Neural progenitor cell (in vitro differentiated cells): ENCODE results near the gene GUCD1. TPM values are rescaled to one million over a fixed set of nuclear protein-coding genes. Genes with fewer than 3 reads are reported as not detected.

Experiments used
- DNase-seq: peaks from one replicate; pipeline ENCODE4 v3.0.0-alpha.2; 2016; ENCODE audit warnings: low spot score
- H2AFZ ChIP-seq: fragments of 200-600 bp; sonication (generic); replicated peaks from 2 replicates; pipeline ENCODE4 v1.6.1; 2016; ENCODE audit warnings: antibody characterized with exemption
- H3F3A ChIP-seq: fragments of 200-600 bp; sonication (generic); 2 replicates; pipeline ENCODE4 v1.6.1; 2016; ENCODE audit warnings: antibody characterized with exemption, low read depth
- H3K27ac ChIP-seq: fragments of 200-600 bp; sonication (generic); 2 replicates; pipeline ENCODE4 v1.5.1; 2016; ENCODE audit warnings: mild to moderate bottlenecking
- H3K27me3 ChIP-seq: fragments of 200-600 bp; sonication (generic); 2 replicates; pipeline ENCODE4 v1.6.1; 2016; ENCODE audit warnings: mild to moderate bottlenecking, moderate library complexity
- H3K36me3 ChIP-seq: fragments of 200-600 bp; sonication (generic); 2 replicates; pipeline ENCODE4 v1.5.1; 2016
- H3K4me1 ChIP-seq: fragments of 200-600 bp; sonication (generic); 2 replicates; pipeline ENCODE4 v1.6.1; 2016; ENCODE audit warnings: mixed run types
- H3K4me2 ChIP-seq: fragments of 200-600 bp; sonication (generic); 2 replicates; pipeline ENCODE4 v1.6.1; 2016
- H3K4me3 ChIP-seq: fragments of 200-600 bp; sonication (generic); 2 replicates; pipeline ENCODE4 v1.5.1; 2016
- H3K79me2 ChIP-seq: fragments of 200-600 bp; sonication (generic); 2 replicates; pipeline ENCODE4 v1.6.1; 2016; ENCODE audit warnings: low read depth
- H3K9ac ChIP-seq: fragments of 200-600 bp; sonication (generic); 2 replicates; pipeline ENCODE4 v1.6.1; 2016
- H3K9me3 ChIP-seq: fragments of 200-600 bp; sonication (generic); 2 replicates; pipeline ENCODE4 v1.5.1; 2016; ENCODE audit warnings: low read depth
- H4K20me1 ChIP-seq: fragments of 200-600 bp; sonication (generic); 2 replicates; pipeline ENCODE4 v1.6.1; 2016; ENCODE audit warnings: low read depth
- H3K27ac Mint-ChIP-seq: 3 replicates; pipeline ENCODE4 v1.8.0; 2021; ENCODE audit warnings: mixed read lengths
- H3K27me3 Mint-ChIP-seq: 2 replicates; pipeline ENCODE4 v1.8.0; 2022; ENCODE audit warnings: low read depth, mild to moderate bottlenecking, inconsistent platforms, moderate library complexity, mixed read lengths; ENCODE audit not compliant: insufficient read depth
- H3K36me3 Mint-ChIP-seq: 3 replicates; pipeline ENCODE4 v1.8.0; 2021; ENCODE audit warnings: mixed read lengths
- H3K4me1 Mint-ChIP-seq: 3 replicates; pipeline ENCODE4 v1.8.0; 2021; ENCODE audit warnings: mixed read lengths
- H3K4me3 Mint-ChIP-seq: 3 replicates; pipeline ENCODE4 v1.8.0; 2021; ENCODE audit warnings: mild to moderate bottlenecking, moderate library complexity, mixed read lengths
- H3K9me3 Mint-ChIP-seq: 3 replicates; pipeline ENCODE4 v1.8.0; 2020; ENCODE audit warnings: mixed read lengths
- CTCF ChIP-seq: fragments of 200-600 bp; sonication (generic); IDR thresholded peaks from 2 replicates; pipeline ENCODE4 v1.5.1; 2017; ENCODE audit warnings: antibody characterized with exemption, mild to moderate bottlenecking
- EZH2 ChIP-seq: fragments of 200-600 bp; sonication (generic); IDR thresholded peaks from 2 replicates; pipeline ENCODE4 v1.6.1; 2017; ENCODE audit warnings: antibody characterized with exemption, mild to moderate bottlenecking, moderate library complexity
- EZH2phosphoT487 ChIP-seq: fragments of 200-600 bp; sonication (generic); IDR thresholded peaks from 2 replicates; pipeline ENCODE4 v1.6.1; 2017; ENCODE audit warnings: antibody characterized with exemption
- total RNA-seq: library from RNA; depleted of rRNA; stranded (reverse); fragments of >200 nt; gene quantifications from 2 replicates; pipeline ENCODE4 v1.2.3, GENCODE V29; 2015; ENCODE audit warnings: low replicate concordance

The GUCD1 gene
- total RNA-seq, 1 donor from 2014 or later: 31.0 TPM

- no peaks in the 10 kb centered on the region for H3K36me3 Mint-ChIP-seq
- Histone ChIP-seq H3K79me2 (no peaks in the 10 kb centered on the region), H3K4me2 (no peak overlapping the region), H3K36me3 (no peaks in the 10 kb centered on the region), H3K27me3 (no peaks in the 10 kb centered on the region), H2AFZ (no peak overlapping the region), H3K9me3 (no peaks in the 10 kb centered on the region), H3K27ac (no peak overlapping the region), H3K4me3 (no peak overlapping the region), H3K9ac (no peak overlapping the region), H4K20me1 (no peaks in the 10 kb centered on the region), H3F3A (no peaks in the 10 kb centered on the region), H3K4me1 (no peaks in the 10 kb centered on the region)
- H3K4me3 Mint-ChIP-seq: no peak overlapping the region
- TF ChIP-seq EZH2phosphoT487 (no peak), EZH2 (no peak), CTCF (no peak)
- H3K9me3 Mint-ChIP-seq: no peaks in the 10 kb centered on the region
- no peak for DNase-seq
- peaks cover 2% of the 10 kb centered on the region for H3K27me3 Mint-ChIP-seq
- H3K27ac Mint-ChIP-seq: no peak overlapping the region
- peaks cover 4% of the 10 kb centered on the region for H3K4me1 Mint-ChIP-seq
Measured at GRCh38 chr22:24529898-24530297, 25.0 kb downstream of the GUCD1 start.

DNA sequence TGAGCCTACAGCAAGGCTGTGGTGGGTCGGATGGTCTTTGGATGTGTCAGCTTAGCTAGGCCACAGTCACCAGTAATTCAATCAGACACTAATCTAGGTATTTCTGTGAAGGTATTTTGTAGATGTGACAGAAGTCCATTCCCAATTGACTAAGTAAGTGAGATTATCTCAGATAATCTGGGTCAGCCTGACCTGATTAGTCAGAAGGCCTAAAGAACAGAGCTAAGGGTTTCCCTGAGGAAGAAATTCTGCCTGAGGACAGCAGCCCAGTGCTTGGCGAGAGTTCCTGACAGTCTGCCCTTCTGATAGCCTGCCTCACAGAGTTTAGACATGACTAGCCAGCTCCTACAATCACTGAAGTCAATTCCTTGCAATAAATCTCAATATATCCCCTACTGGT lies 28.7 kb downstream of the GUCD1 start:
- Mint-ChIP-seq H3K9me3 (no peaks in the 10 kb centered on the region), H3K4me1 (peaks cover 7% of the 10 kb centered on the region), H3K4me3 (no peak overlapping the region), H3K27ac (no peak overlapping the region), H3K27me3 (peaks cover 8% of the 10 kb centered on the region), H3K36me3 (no peaks in the 10 kb centered on the region)
- no peaks in the 10 kb centered on the region for H3K79me2 ChIP-seq
- H3K4me3 ChIP-seq: no peak overlapping the region
- TF ChIP-seq CTCF (no peak), EZH2 (no peak), EZH2phosphoT487 (no peak)
- no peak overlapping the region for H3K27ac ChIP-seq
- no peak overlapping the region for H3K9ac ChIP-seq
- H3K9me3 ChIP-seq: no peaks in the 10 kb centered on the region
- H3K27me3 ChIP-seq: no peaks in the 10 kb centered on the region
- H4K20me1 ChIP-seq: no peaks in the 10 kb centered on the region
- no peaks in the 10 kb centered on the region for H3K36me3 ChIP-seq
- DNase-seq: no peak
- no peaks in the 10 kb centered on the region for H3F3A ChIP-seq
- no peak overlapping the region for H3K4me2 ChIP-seq
- no peak overlapping the region for H2AFZ ChIP-seq
- H3K4me1 ChIP-seq: peaks cover 5% of the 10 kb centered on the region

DNA sequence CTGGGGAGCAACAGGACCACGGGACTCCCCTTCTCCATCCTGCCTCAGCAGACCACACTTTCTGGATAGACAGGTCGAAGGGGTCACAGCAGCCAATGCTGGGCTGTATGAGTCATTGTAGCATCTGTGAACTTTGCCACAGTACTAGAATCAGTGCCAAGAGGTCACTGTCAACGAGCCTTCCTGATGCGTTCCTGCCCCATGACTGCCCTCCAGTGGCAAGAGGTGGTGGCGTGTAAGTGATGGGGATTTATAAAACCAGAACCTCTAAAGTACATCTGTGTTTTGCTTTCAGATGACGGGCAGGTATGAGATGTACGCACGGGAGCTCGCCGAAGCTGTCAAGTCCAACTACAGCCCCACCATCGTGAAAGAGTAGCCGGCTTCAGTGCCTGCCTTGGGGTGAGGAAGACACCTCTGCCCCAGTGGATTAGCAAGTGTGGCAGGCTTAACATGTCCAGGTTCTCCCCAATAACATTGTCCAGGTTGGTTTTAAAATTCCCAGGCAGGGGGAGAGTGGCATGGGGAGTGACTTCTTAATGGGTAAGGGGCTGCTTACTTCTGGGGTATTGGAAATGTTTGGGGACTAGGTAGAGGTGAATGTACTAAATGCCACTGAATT lies 29.4 kb downstream of the GUCD1 start:
- peak; percentile 67 for DNase-seq
- Histone ChIP-seq H3K4me1 (peaks cover 5% of the 10 kb centered on the region), H3F3A (no peaks in the 10 kb centered on the region), H3K9me3 (no peaks in the 10 kb centered on the region), H3K36me3 (no peaks in the 10 kb centered on the region), H3K27ac (no peak overlapping the region), H3K4me2 (no peak overlapping the region), H2AFZ (no peak overlapping the region), H3K4me3 (no peak overlapping the region), H3K9ac (no peak overlapping the region), H3K27me3 (no peaks in the 10 kb centered on the region), H3K79me2 (no peaks in the 10 kb centered on the region), H4K20me1 (no peaks in the 10 kb centered on the region)
- Mint-ChIP-seq H3K4me1 (peaks cover 7% of the 10 kb centered on the region), H3K9me3 (no peaks in the 10 kb centered on the region), H3K27ac (peak overlapping the region; percentile 21), H3K4me3 (no peak overlapping the region), H3K36me3 (no peaks in the 10 kb centered on the region), H3K27me3 (peaks cover 6% of the 10 kb centered on the region)
- no peak for TF ChIP-seq EZH2phosphoT487
- TF ChIP-seq EZH2: no peak
- peak; percentile 83 for TF ChIP-seq CTCF
